ENCODE measurements around the gene SYT7. TPM values are rescaled to one million over a fixed set of nuclear protein-coding genes. Genes with fewer than 3 reads are reported as not detected.
A peak's percentile ranks its signal among the peaks of the same experiment; 100 is the strongest.

The SYT7 gene
- total RNA-seq: under 1 TPM in 2 of 5 experiments, not detected in 3; 0.08 to 0.44 TPM
- not detected for polyA plus RNA-seq
- total RNA-seq: not detected

- H3K27ac Mint-ChIP-seq: peak within 1 kb of the TSS; percentile 3 to 88 (median 51)
- ChIA-PET CTCF (interaction anchor here (0.6 kb wide), 1 partner anchor 50 kb away, joined by 3 read pairs; no protein-coding TSS in a partner anchor), POLR2A (interaction anchor here (0.6 kb wide), 1 partner anchor 56 kb away, joined by 4 read pairs; no protein-coding TSS in a partner anchor)
- peaks cover 8 to 17% (median 10%) of the 10 kb centered on the region in 7 donors for H3K4me1 Mint-ChIP-seq
- H3K4me3 ChIP-seq (ENCODE audit: low read length): peak within 1 kb of the TSS; percentile 50
- no peaks in the 10 kb centered on the region for H3K9me3 ChIP-seq (ENCODE audit: control insufficient read depth in 2 of 3, low read length in 3 of 3)
- ATAC-seq (peak; percentile 92), DNase-seq (peak; percentile 79 to 99 (median 96))
- H3K4me3 Mint-ChIP-seq: peak within 1 kb of the TSS; percentile 76 to 90 (median 86)
- H3K36me3 ChIP-seq (ENCODE audit: control insufficient read depth in 2 of 3, insufficient read depth in 3 of 3, low read length in 3 of 3): no peaks in the 10 kb centered on the region
- peaks cover 3 to 18% of the 10 kb centered on the region in 2 donors for H3K27me3 ChIP-seq (ENCODE audit: control insufficient read depth in 2 of 2, insufficient read depth in 2 of 2, low read length in 2 of 2)
- peaks cover 25 to 64% (median 32%) of the 10 kb centered on the region in 5 donors for H3K27me3 Mint-ChIP-seq
- intact Hi-C loops (cut with micrococcal nuclease): loop anchor here in 1 of 2 donors (1.0 to 10.0 kb wide), 5 partner anchors 14 to 740 kb away; partner anchors contain the start of genes DAGLA and LRRC10B
- H3K36me3 Mint-ChIP-seq: no peaks in the 10 kb centered on the region
- H3K9me3 Mint-ChIP-seq: no peaks in the 10 kb centered on the region
- no peak within 1 kb of the TSS for H3K27ac ChIP-seq (ENCODE audit: low read depth, low read length)
- H3K4me1 ChIP-seq (ENCODE audit: control insufficient read depth in 2 of 2, insufficient read depth in 2 of 2, low read length in 2 of 2): peaks cover 5 to 12% of the 10 kb centered on the region in 2 donors
Measured at GRCh38 chr11:61581030-61581928, at the start of gene SYT7. Gene SYT7, minus strand, starts transcription at chr11:61581076. Its CDS starts 256 bp downstream, at chr11:61580820.

GRCh38 chr11:61630089-61630488, 49.2 kb upstream of the SYT7 start:
- intact Hi-C loops (cut with micrococcal nuclease): no loop called here
- CTCF ChIA-PET: interaction anchor here (0.6 kb wide), 1 partner anchor 207 kb away, joined by 3 read pairs; no protein-coding TSS in a partner anchor

GRCh38 chr11:61629082-61629833, 48.4 kb upstream of the SYT7 start:
- intact Hi-C loops (cut with micrococcal nuclease): no loop called here
- no peaks in the 10 kb centered on the region for H3K36me3 ChIP-seq (ENCODE audit: control insufficient read depth in 2 of 3, insufficient read depth in 3 of 3, low read length in 3 of 3)
- no peaks in the 10 kb centered on the region for H3K4me1 ChIP-seq (ENCODE audit: control insufficient read depth in 2 of 2, insufficient read depth in 2 of 2, low read length in 2 of 2)
- Mint-ChIP-seq H3K27ac (peak overlapping the region in 1 of 9 donors; percentile 43), H3K4me3 (no peak overlapping the region), H3K36me3 (no peaks in the 10 kb centered on the region), H3K27me3 (peaks cover 0 to 13% (median 0%) of the 10 kb centered on the region in 5 donors), H3K9me3 (no peaks in the 10 kb centered on the region), H3K4me1 (peaks cover 0 to 6% (median 0%) of the 10 kb centered on the region in 7 donors)
- no peak for ATAC-seq
- ChIA-PET CTCF (no interaction called here), POLR2A (no interaction called here)
- H3K9me3 ChIP-seq (ENCODE audit: control insufficient read depth in 2 of 3, low read length in 3 of 3): no peaks in the 10 kb centered on the region
- H3K4me3 ChIP-seq (ENCODE audit: low read length): no peak overlapping the region
- no peak for DNase-seq
- H3K27ac ChIP-seq (ENCODE audit: low read depth, low read length): no peak overlapping the region
- no peaks in the 10 kb centered on the region for H3K27me3 ChIP-seq (ENCODE audit: control insufficient read depth in 2 of 2, insufficient read depth in 2 of 2, low read length in 2 of 2)

More at GRCh38 chr11:61630089-61630488, 49.2 kb upstream of the SYT7 start:
- Mint-ChIP-seq H3K9me3 (no peaks in the 10 kb centered on the region), H3K27me3 (peaks cover 0 to 13% (median 0%) of the 10 kb centered on the region in 5 donors), H3K4me1 (peaks cover 0 to 6% (median 0%) of the 10 kb centered on the region in 7 donors), H3K27ac (no peak overlapping the region), H3K36me3 (no peaks in the 10 kb centered on the region), H3K4me3 (no peak overlapping the region)
- POLR2A ChIA-PET: interaction anchor here (0.7 kb wide), 1 partner anchor 121 kb away, joined by 3 read pairs; no protein-coding TSS in a partner anchor
- ATAC-seq (no peak), DNase-seq (no peak)
- Histone ChIP-seq H3K36me3 (ENCODE audit: control insufficient read depth in 2 of 3, insufficient read depth in 3 of 3, low read length in 3 of 3) (no peaks in the 10 kb centered on the region), H3K9me3 (ENCODE audit: control insufficient read depth in 2 of 3, low read length in 3 of 3) (no peaks in the 10 kb centered on the region), H3K27me3 (ENCODE audit: control insufficient read depth in 2 of 2, insufficient read depth in 2 of 2, low read length in 2 of 2) (no peaks in the 10 kb centered on the region), H3K4me1 (ENCODE audit: control insufficient read depth in 2 of 2, insufficient read depth in 2 of 2, low read length in 2 of 2) (no peaks in the 10 kb centered on the region), H3K4me3 (ENCODE audit: low read length) (no peak overlapping the region), H3K27ac (ENCODE audit: low read depth, low read length) (no peak overlapping the region)

- no peaks in the 10 kb centered on the region for H3K9me3 ChIP-seq (ENCODE audit: control insufficient read depth in 2 of 3, low read length in 3 of 3)
- H3K4me3 ChIP-seq (ENCODE audit: low read length): no peak overlapping the region
- Mint-ChIP-seq H3K27ac (no peak overlapping the region), H3K36me3 (no peaks in the 10 kb centered on the region), H3K9me3 (no peaks in the 10 kb centered on the region), H3K4me1 (peaks cover 0 to 6% (median 0%) of the 10 kb centered on the region in 7 donors), H3K4me3 (no peak overlapping the region), H3K27me3 (peaks cover 0 to 13% (median 0%) of the 10 kb centered on the region in 5 donors)
- ATAC-seq (no peak), DNase-seq (no peak)
- CTCF ChIA-PET: no interaction called here
- H3K36me3 ChIP-seq (ENCODE audit: control insufficient read depth in 2 of 3, insufficient read depth in 3 of 3, low read length in 3 of 3): no peaks in the 10 kb centered on the region
- POLR2A ChIA-PET: no interaction called here
- intact Hi-C loops (cut with micrococcal nuclease): no loop called here
- H3K27ac ChIP-seq (ENCODE audit: low read depth, low read length): no peak overlapping the region
- no peaks in the 10 kb centered on the region for H3K27me3 ChIP-seq (ENCODE audit: control insufficient read depth in 2 of 2, insufficient read depth in 2 of 2, low read length in 2 of 2)
- H3K4me1 ChIP-seq (ENCODE audit: control insufficient read depth in 2 of 2, insufficient read depth in 2 of 2, low read length in 2 of 2): no peaks in the 10 kb centered on the region
Measured at GRCh38 chr11:61628662-61628970, 47.7 kb upstream of the SYT7 start.

GRCh38 chr11:61627850-61628661, 47.2 kb upstream of the SYT7 start:
- peaks cover 0 to 6% (median 0%) of the 10 kb centered on the region in 7 donors for H3K4me1 Mint-ChIP-seq
- no peaks in the 10 kb centered on the region for H3K9me3 ChIP-seq (ENCODE audit: control insufficient read depth in 2 of 3, low read length in 3 of 3)
- H3K27me3 ChIP-seq (ENCODE audit: control insufficient read depth in 2 of 2, insufficient read depth in 2 of 2, low read length in 2 of 2): no peaks in the 10 kb centered on the region
- H3K36me3 ChIP-seq (ENCODE audit: control insufficient read depth in 2 of 3, insufficient read depth in 3 of 3, low read length in 3 of 3): no peaks in the 10 kb centered on the region
- DNase-seq: peak in 3 of 9 donors; percentile 4 to 41 (median 13)
- POLR2A ChIA-PET: no interaction called here
- H3K27ac Mint-ChIP-seq: no peak overlapping the region
- H3K27me3 Mint-ChIP-seq: peaks cover 0 to 13% (median 0%) of the 10 kb centered on the region in 5 donors
- no peak overlapping the region for H3K4me3 ChIP-seq (ENCODE audit: low read length)
- H3K36me3 Mint-ChIP-seq: no peaks in the 10 kb centered on the region
- no peaks in the 10 kb centered on the region for H3K4me1 ChIP-seq (ENCODE audit: control insufficient read depth in 2 of 2, insufficient read depth in 2 of 2, low read length in 2 of 2)
- H3K4me3 Mint-ChIP-seq: no peak overlapping the region
- CTCF ChIA-PET: interaction anchor here (0.6 kb wide), 1 partner anchor 234 kb away, joined by 3 read pairs; no protein-coding TSS in a partner anchor
- peak; percentile 50 for ATAC-seq
- intact Hi-C loops (cut with micrococcal nuclease): no loop called here
- H3K27ac ChIP-seq (ENCODE audit: low read depth, low read length): no peak overlapping the region
- no peaks in the 10 kb centered on the region for H3K9me3 Mint-ChIP-seq
